Esophagus squamous epithelium (tissue), 5 donors: ENCODE measurements around the gene RPSA. TPM values are rescaled to one million over a fixed set of nuclear protein-coding genes. Genes with fewer than 3 reads are reported as not detected.

Experiments
- DNase-seq: peaks from one replicate; lab custom pipeline; 2025; lab: John Stamatoyannopoulos, UW
- H3K27ac ChIP-seq, 4 donors: fragments of 200-600 bp; sonication (generic); one replicate each; pipeline ENCODE4 v1.5.1; 2016 to 2019; ENCODE audit warnings: mild to moderate bottlenecking in 1 of 4
- H3K27me3 ChIP-seq, 4 donors: fragments of 200-600 bp; sonication (generic); 1 replicate in 3 of 4; 2 replicates in 1 of 4; pipeline versions ENCODE4 v1.5.1 to v1.6.0; 2017 to 2021; ENCODE audit warnings: antibody characterized with exemption in 1 of 4
- H3K36me3 ChIP-seq, 3 donors: fragments of 200-600 bp; sonication (generic); one replicate each; pipeline ENCODE4 v1.5.1; 2016 to 2019
- H3K4me1 ChIP-seq, 3 donors: fragments of 200-600 bp; sonication (generic); one replicate each; pipeline ENCODE4 v1.5.1; 2017 to 2019
- H3K4me3 ChIP-seq, 4 donors: fragments of 200-600 bp; sonication (generic); 1 replicate in 3 of 4; 2 replicates in 1 of 4; pipeline ENCODE4 v1.5.1; 2016 to 2019; ENCODE audit warnings: mild to moderate bottlenecking in 2 of 4, moderate library complexity in 1 of 4
- H3K9me3 ChIP-seq, 3 donors: fragments of 200-600 bp; sonication (generic); one replicate each; pipeline ENCODE4 v1.5.1; 2016 to 2019
- POLR2A ChIP-seq, 4 donors: fragments of 450-650 bp; IDR thresholded peaks; one replicate each; pipeline ENCODE4 v1.6.1; 2017; ENCODE audit warnings: antibody characterized with exemption in 4 of 4, mild to moderate bottlenecking in 4 of 4, moderate library complexity in 3 of 4
- WGBS, 2 donors: methylation state at CpG; one replicate each; pipeline ENCODE4 v1.1.5; 2018; 5-methylcytosine and 5-hydroxymethylcytosine counted together
- intact Hi-C: fragments of 100-400 bp; cut with DNase I; formaldehyde crosslinking; loops from one replicate; pipeline ENCODE4 v1.15.0; 2022
- total RNA-seq, 4 donors: library from RNA; depleted of rRNA; stranded (reverse); fragments of >200 nt; gene quantifications; one replicate each; pipeline ENCODE4 v1.1.0, GENCODE V29; 2016
- TF ChIP-seq, protein P1 (sequence below), 6 experiments: fragments of 450-650 bp in 4 of 6; fragments of 200-600 bp in 2 of 6; sonication (generic) in 2 of 6; IDR thresholded peaks; one replicate each; pipeline ENCODE4 v1.5.1; 2016 to 2019; ENCODE audit warnings: antibody characterized with exemption in 6 of 6, mild to moderate bottlenecking in 4 of 6, moderate library complexity in 4 of 6
- donor health status: DM: yes; HTN: yes; CAD: no.

Gene RPSA
- total RNA-seq, 4 donors from 2014 or later, result 868 to 1,955 (median 1,497) TPM

DNA sequence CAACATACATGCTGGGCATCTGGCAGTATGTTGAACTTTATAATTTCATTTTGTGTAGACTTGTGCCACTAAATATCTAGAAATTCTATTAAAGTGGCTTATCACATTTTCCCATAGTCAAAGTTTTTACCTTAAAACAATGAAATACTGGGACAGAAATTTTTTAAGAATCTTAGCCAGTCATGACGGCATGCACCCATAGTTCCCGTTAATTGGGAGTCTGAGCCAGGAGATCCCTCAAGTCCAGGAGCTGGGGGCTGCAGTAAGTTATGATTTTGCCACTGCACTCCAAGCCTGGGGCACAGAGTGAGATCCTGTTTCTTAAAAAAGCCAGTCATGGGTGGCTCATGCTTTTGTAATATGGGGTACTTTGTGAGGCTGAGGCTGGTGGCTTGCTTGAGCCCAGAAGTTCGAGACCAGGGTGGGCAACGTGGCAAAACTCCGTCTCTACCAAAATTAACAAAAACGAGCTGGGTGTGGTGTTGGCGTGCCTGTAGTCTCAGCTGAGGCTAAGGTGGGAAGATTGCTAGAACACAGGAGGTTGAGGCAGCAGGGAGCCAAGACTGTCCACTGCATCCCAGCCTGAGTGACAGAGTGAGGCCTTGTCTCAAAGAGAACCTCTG, 3.1 kb downstream of the RPSA start:
- TF ChIP-seq, protein P1, sequence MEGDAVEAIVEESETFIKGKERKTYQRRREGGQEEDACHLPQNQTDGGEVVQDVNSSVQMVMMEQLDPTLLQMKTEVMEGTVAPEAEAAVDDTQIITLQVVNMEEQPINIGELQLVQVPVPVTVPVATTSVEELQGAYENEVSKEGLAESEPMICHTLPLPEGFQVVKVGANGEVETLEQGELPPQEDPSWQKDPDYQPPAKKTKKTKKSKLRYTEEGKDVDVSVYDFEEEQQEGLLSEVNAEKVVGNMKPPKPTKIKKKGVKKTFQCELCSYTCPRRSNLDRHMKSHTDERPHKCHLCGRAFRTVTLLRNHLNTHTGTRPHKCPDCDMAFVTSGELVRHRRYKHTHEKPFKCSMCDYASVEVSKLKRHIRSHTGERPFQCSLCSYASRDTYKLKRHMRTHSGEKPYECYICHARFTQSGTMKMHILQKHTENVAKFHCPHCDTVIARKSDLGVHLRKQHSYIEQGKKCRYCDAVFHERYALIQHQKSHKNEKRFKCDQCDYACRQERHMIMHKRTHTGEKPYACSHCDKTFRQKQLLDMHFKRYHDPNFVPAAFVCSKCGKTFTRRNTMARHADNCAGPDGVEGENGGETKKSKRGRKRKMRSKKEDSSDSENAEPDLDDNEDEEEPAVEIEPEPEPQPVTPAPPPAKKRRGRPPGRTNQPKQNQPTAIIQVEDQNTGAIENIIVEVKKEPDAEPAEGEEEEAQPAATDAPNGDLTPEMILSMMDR (IDR thresholded peaks at IDR 0.05), result no peak
- no peak for TF ChIP-seq POLR2A (IDR thresholded peaks at IDR 0.05)
- intact Hi-C loops, result no loop called here
- Histone ChIP-seq H3K4me3 (no peak overlapping the region), H3K9me3 (no peaks in the 10 kb centered on the region), H3K36me3 (peaks cover 14 to 67% (median 39%) of the 10 kb centered on the region in 3 donors), H3K27ac (peak overlapping the region in 1 of 4 donors; percentile 3), H3K4me1 (peaks cover 6 to 82% (median 28%) of the 10 kb centered on the region in 3 donors), H3K27me3 (no peaks in the 10 kb centered on the region)
- 26 to 54% methylated on average over 2 to 7 of the region's 7 CpGs for WGBS, 2 donors
- DNase-seq, result no peak

DNA sequence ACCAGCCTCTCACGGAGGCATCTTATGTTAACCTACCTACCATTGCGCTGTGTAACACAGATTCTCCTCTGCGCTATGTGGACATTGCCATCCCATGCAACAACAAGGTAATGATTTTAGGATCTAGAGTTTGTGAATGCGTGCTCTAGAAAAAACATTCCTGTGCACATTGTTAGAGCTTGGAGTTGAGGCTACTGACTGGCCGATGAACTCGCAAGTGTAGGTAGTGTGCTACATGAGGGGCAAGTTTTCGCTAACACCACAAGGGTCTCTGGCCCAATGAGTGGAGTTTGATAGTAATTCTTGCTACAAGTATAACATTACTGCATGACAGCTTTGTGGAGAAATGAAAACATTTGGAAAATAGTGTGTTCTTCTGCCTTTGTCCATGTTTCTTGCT, 4.4 kb downstream of the RPSA start:
- Histone ChIP-seq H3K9me3 (no peaks in the 10 kb centered on the region), H3K27ac (no peak overlapping the region), H3K4me3 (no peak overlapping the region), H3K27me3 (no peaks in the 10 kb centered on the region), H3K36me3 (peaks cover 14 to 67% (median 39%) of the 10 kb centered on the region in 3 donors), H3K4me1 (peaks cover 6 to 85% (median 28%) of the 10 kb centered on the region in 3 donors)
- DNase-seq, result no peak
- no peak for TF ChIP-seq POLR2A (IDR thresholded peaks at IDR 0.05)
- TF ChIP-seq, protein P1 (IDR thresholded peaks at IDR 0.05), result no peak
- intact Hi-C loops, result no loop called here
- 89 to 96% methylated on average over 4 to 6 of the region's 7 CpGs for WGBS, 2 donors

DNA sequence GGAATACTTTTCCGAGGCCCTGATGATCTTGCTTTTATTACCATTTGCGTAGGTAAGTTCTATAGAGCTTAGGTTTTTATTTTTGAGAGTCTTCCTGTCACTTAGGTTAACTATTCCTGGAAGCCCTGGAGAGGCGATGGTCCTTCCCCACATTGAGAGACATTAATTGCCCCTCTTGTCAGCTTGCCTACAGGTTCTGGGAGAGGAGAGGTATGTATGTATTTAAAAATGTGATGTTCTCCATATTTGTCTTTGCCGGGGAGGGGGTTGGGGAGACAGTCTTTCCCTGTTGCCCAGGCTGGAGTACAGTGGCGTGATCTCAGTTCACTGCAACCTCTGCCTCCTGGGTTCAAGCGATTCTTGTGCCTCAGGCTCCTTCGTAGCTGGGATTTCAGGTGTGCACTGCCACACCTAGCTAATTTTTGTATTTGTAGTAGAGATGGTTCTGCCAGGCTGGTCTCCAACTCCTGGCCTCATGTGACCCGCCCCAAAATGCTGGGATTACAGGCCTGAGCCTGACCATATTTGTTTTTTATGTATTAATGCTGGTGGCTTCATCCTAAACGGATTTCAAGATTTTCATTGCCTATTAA, 6.2 kb downstream of the RPSA start:
- H3K27ac ChIP-seq, result peak overlapping the region in 2 of 4 donors; percentile 27 to 34
- WGBS, 2 donors, result 64 to 75% methylated on average over 9 of the region's 9 CpGs
- intact Hi-C loops, result no loop called here
- TF ChIP-seq, protein P1 (IDR thresholded peaks at IDR 0.05), result no peak
- TF ChIP-seq POLR2A (IDR thresholded peaks at IDR 0.05), result no peak
- peaks cover 6 to 79% (median 24%) of the 10 kb centered on the region in 3 donors for H3K4me1 ChIP-seq
- H3K9me3 ChIP-seq, result no peaks in the 10 kb centered on the region
- peaks cover 14 to 67% (median 39%) of the 10 kb centered on the region in 3 donors for H3K36me3 ChIP-seq
- H3K27me3 ChIP-seq, result no peaks in the 10 kb centered on the region
- no peak for DNase-seq
- no peak overlapping the region for H3K4me3 ChIP-seq

DNA sequence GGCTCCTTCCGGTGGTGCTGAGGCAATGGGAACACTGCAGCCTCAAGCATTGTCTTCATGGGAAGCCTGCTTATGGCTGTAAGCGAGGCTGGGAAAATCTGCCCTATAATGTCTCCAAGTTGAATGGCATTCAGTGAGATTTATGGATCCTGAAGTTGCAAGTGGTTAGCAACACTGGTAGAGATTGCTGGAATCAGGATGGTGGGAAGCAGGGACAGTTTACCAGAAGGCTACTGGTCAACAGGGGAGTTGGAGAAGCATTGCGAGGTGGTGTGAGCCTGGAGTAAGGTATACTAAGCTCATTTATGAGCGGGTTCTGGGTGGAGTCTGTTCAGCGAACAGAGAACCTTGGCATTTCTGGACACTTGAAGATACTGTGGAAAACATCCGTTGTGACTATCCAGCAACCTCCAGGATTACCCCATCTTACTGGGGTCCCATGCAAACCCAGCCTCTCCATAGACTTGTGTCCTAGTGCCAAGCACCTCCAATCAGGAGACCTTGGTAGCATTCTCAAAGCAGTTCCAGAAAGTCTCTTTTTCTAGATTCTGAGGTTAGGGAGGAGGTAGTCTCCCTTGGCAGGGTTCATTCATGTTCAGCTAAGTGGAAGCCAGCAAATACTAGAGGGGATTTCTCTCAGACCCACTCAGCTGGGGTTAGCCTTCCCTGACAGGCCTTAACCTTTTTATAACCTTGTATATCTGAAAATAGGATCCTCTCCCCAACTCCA, 7.3 kb downstream of the RPSA start:
- WGBS, 2 donors, result 60 to 78% methylated on average over 6 of the region's 6 CpGs
- intact Hi-C loops, result no loop called here
- peak overlapping the region; percentile 28 to 44 (median 42) for H3K27ac ChIP-seq

More for the DNA sequence above, 7.3 kb downstream of the RPSA start:
- no peak overlapping the region for H3K4me3 ChIP-seq
- no peak for DNase-seq
- H3K27me3 ChIP-seq, result no peaks in the 10 kb centered on the region
- H3K36me3 ChIP-seq, result peaks cover 14 to 58% (median 31%) of the 10 kb centered on the region in 3 donors
- peaks cover 0 to 79% (median 13%) of the 10 kb centered on the region in 3 donors for H3K4me1 ChIP-seq
- TF ChIP-seq POLR2A (IDR thresholded peaks at IDR 0.05), result no peak
- TF ChIP-seq, protein P1 (IDR thresholded peaks at IDR 0.05), result no peak
- H3K9me3 ChIP-seq, result no peaks in the 10 kb centered on the region
